WERI-Rb-1 (cell line): ENCODE results near the gene CLEC16A.

ENCODE experiments used
- DNase-seq: peaks from one replicate; pipeline ENCODE4 v3.0.0-alpha.2; 2020
- H3K27ac ChIP-seq: fragments of 250-450 bp; sonication (Bioruptor Pico); 2 replicates; pipeline ENCODE4 v1.5.1; 2020; ENCODE audit warnings: mild to moderate bottlenecking, moderate library complexity
- H3K27me3 ChIP-seq: fragments of 250-450 bp; sonication (Bioruptor Pico); 2 replicates; pipeline ENCODE4 v1.5.1; 2021; ENCODE audit warnings: mild to moderate bottlenecking, low read depth, moderate library complexity; ENCODE audit not compliant: insufficient read depth, severe bottlenecking
- H3K36me3 ChIP-seq: fragments of 250-450 bp; sonication (Bioruptor Pico); 2 replicates; pipeline ENCODE4 v1.5.1; 2020; ENCODE audit warnings: mild to moderate bottlenecking, moderate library complexity
- H3K4me3 ChIP-seq: 2 replicates; pipeline ENCODE4 v1.5.1; 2011; ENCODE audit warnings: low read depth, mild to moderate bottlenecking, control low read depth, low read length
- H3K9me3 ChIP-seq: fragments of 250-450 bp; sonication (Bioruptor Pico); 2 replicates; pipeline ENCODE4 v1.5.1; 2021; ENCODE audit warnings: mild to moderate bottlenecking, moderate library complexity; ENCODE audit not compliant: severe bottlenecking
- TF ChIP-seq, protein P1 (sequence below): IDR thresholded peaks from 2 replicates; pipeline ENCODE4 v1.5.1; 2011; ENCODE audit warnings: low read depth, mild to moderate bottlenecking, control low read depth, inconsistent platforms, low read length

Gene CLEC16A

DNA sequence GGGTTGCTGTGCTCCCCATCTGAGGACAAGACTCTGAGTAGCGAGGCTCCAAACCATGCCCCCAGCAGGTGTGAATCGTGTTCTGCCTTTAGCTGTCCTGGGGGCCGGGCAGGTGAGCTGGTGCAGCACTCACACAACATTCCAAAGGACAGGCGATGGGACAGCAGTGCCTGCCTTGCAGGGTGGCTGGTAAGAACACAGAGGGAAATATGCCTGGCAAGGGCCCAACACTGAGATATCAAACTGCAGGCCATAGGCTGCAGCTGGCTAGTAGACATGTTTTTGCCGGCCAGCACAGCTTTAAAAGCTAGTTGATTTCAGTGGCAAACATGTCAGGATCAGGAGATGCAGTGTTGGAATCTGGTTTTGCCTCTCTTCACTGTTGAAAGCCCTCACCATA is 23.6 kb downstream of the CLEC16A start:
- no peak overlapping the region for H3K27ac ChIP-seq
- H3K36me3 ChIP-seq: peaks cover 44% of the 10 kb centered on the region
- no peak for DNase-seq
- H3K9me3 ChIP-seq: no peaks in the 10 kb centered on the region
- no peak overlapping the region for H3K4me3 ChIP-seq
- TF ChIP-seq, protein P1, sequence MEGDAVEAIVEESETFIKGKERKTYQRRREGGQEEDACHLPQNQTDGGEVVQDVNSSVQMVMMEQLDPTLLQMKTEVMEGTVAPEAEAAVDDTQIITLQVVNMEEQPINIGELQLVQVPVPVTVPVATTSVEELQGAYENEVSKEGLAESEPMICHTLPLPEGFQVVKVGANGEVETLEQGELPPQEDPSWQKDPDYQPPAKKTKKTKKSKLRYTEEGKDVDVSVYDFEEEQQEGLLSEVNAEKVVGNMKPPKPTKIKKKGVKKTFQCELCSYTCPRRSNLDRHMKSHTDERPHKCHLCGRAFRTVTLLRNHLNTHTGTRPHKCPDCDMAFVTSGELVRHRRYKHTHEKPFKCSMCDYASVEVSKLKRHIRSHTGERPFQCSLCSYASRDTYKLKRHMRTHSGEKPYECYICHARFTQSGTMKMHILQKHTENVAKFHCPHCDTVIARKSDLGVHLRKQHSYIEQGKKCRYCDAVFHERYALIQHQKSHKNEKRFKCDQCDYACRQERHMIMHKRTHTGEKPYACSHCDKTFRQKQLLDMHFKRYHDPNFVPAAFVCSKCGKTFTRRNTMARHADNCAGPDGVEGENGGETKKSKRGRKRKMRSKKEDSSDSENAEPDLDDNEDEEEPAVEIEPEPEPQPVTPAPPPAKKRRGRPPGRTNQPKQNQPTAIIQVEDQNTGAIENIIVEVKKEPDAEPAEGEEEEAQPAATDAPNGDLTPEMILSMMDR: no peak
- no peaks in the 10 kb centered on the region for H3K27me3 ChIP-seq

GRCh38 chr16:10968498-10968897 is 24.1 kb downstream of the CLEC16A start:
- Histone ChIP-seq H3K9me3 (no peaks in the 10 kb centered on the region), H3K27me3 (no peaks in the 10 kb centered on the region), H3K36me3 (peaks cover 43% of the 10 kb centered on the region), H3K27ac (no peak overlapping the region), H3K4me3 (no peak overlapping the region)
- DNase-seq: no peak
- TF ChIP-seq, protein P1: no peak

- Histone ChIP-seq H3K27me3 (no peaks in the 10 kb centered on the region), H3K9me3 (no peaks in the 10 kb centered on the region), H3K4me3 (no peak overlapping the region), H3K27ac (no peak overlapping the region), H3K36me3 (peaks cover 44% of the 10 kb centered on the region)
- no peak for DNase-seq
- TF ChIP-seq, protein P1: no peak
Measured at GRCh38 chr16:10969615-10970014, 25.3 kb downstream of the CLEC16A start.

GRCh38 chr16:10970065-10970464 is 25.7 kb downstream of the CLEC16A start:
- DNase-seq: no peak
- peaks cover 44% of the 10 kb centered on the region for H3K36me3 ChIP-seq
- TF ChIP-seq, protein P1: no peak

GRCh38 chr16:10971560-10971961 is 27.2 kb downstream of the CLEC16A start:
- Histone ChIP-seq H3K27ac (no peak overlapping the region; the same call in 1 of the 2 replicates), H3K4me3 (no peak overlapping the region), H3K9me3 (no peaks in the 10 kb centered on the region), H3K27me3 (no peaks in the 10 kb centered on the region), H3K36me3 (peaks cover 44% of the 10 kb centered on the region)
- TF ChIP-seq, protein P1: peak; percentile 63
- DNase-seq: no peak

More at GRCh38 chr16:10970065-10970464, 25.7 kb downstream of the CLEC16A start:
- Histone ChIP-seq H3K9me3 (no peaks in the 10 kb centered on the region), H3K4me3 (no peak overlapping the region), H3K27me3 (no peaks in the 10 kb centered on the region), H3K27ac (no peak overlapping the region)

DNA sequence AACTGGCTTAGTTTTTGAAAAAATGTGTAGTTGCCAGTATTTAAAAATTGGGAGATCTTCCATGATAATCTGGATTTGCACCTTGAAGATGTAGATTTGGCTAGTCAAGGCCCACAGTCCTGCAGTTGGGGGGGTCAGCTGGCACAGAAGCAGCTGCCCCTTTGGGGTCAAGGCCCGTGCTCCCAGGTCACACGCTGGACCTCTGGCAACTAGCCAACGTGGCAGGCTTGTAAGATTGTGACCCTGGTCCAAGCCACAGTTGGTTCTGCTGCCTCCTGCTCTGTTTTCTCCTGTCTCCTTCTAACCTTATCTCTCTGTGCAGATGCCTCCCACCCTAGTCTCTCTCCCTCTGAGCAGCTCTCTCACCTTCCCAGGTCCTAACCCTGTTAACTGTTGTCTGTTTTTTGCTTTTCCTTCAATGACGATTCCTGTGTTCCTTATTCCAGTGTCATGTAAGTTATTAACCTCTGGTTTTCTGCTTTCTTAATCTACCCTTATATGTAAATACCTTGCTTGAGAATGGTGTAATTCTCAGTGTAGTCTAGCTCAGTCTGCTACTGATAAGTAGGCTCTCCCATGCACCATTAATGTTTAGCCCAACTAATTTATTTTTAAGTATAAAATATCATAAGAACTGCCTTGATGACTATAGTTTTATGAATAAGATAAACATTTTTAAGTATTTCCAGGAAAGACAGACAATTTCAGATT is 27.9 kb downstream of the CLEC16A start:
- Histone ChIP-seq H3K36me3 (peaks cover 44% of the 10 kb centered on the region), H3K9me3 (no peaks in the 10 kb centered on the region), H3K27me3 (no peaks in the 10 kb centered on the region), H3K4me3 (no peak overlapping the region), H3K27ac (no peak overlapping the region)
- TF ChIP-seq, protein P1: no peak
- DNase-seq: no peak
